H1 (cell line): ENCODE measurements around the gene TMEM198. TPM values are rescaled to one million over a fixed set of nuclear protein-coding genes. Genes with fewer than 3 reads are reported as not detected.

Experiments
- CHD7 ChIP-seq: fragments of 300-600 bp; sonication (generic); IDR thresholded peaks from 2 replicates; pipeline ENCODE4 v1.7.1; 2012; ENCODE audit warnings: low read length, moderate library complexity, mild to moderate bottlenecking, inconsistent platforms; ENCODE audit not compliant: insufficient replicate concordance
- SAP30 ChIP-seq: fragments of 300-600 bp; sonication (generic); IDR thresholded peaks from 2 replicates; pipeline ENCODE4 v1.7.1; 2012; ENCODE audit warnings: low read length, moderate library complexity, mild to moderate bottlenecking, inconsistent platforms; ENCODE audit not compliant: insufficient read depth, insufficient replicate concordance
- polyA plus RNA-seq, 7 experiments: library from polyadenylated mRNA; depleted of rRNA in 3 of 7; stranded (reverse) in 5 of 7; unstranded in 2 of 7; fragments of >200 nt in 5 of 7; fragments of 200-250 nt in 2 of 7; gene quantifications; 1 replicate in 5 of 7; 2 replicates in 1 of 7; 4 replicates in 1 of 7; pipeline versions ENCODE4 v1.2.1 to v1.2.3, GENCODE V29; 2011 to 2013; ENCODE audit warnings: missing spikeins in 2 of 7, mixed read lengths in 2 of 7
- total RNA-seq: library from RNA; stranded (reverse); fragmentation: NEBNext Ultra II Directional; extraction: Animal tissue kit (Norgen Biotek cat#: 25700); gene quantifications from 2 replicates; pipeline ENCODE4 v1.2.1, GENCODE V29; 2021

TMEM198 gene
- total and polyA plus RNA-seq, 2 of the 8 experiments (the other 6 are each of a cell fraction or from before 2014, with no cell fraction given), result 10.2 to 10.4 TPM

GRCh38 chr2:219563271-219563928 lies 19.6 kb downstream of the TMEM198 start (continued):
- TF ChIP-seq CHD7, result no peak
- TF ChIP-seq SAP30, result no peak
- TF ChIP-seq, all 59 proteins: peak for 1
